IMR-90 (cell line): Measurements from ENCODE around the gene CCDC97. TPM values are rescaled to one million over a fixed set of nuclear protein-coding genes. Genes with fewer than 3 reads are reported as not detected.
A peak's percentile ranks its signal among the peaks of the same experiment; 100 is the strongest.

Experiments
- ATAC-seq: fragments of 200-7000 bp; cut with Tn5 transposase; 2 replicates; pipeline ENCODE4 v1.9.1; 2020; ENCODE audit warnings: low read depth, mild to moderate bottlenecking, moderate library complexity
- BruUV-seq: library from RNA; stranded (reverse); fragments of 400-500 nt; replicated peaks from 2 replicates; lab custom pipeline; 2021; lab: Mats Ljungman, UMichigan
- CTCF ChIA-PET: fragments of 300-600 bp; formaldehyde crosslinking; extraction: SDS; loops from one replicate; lab custom pipeline; 2021; ENCODE audit warnings: antibody characterized with exemption; lab: Yijun Ruan, JAX
- POLR2A ChIA-PET: fragments of 300-600 bp; sonication (Branson Sonifier 250); formaldehyde crosslinking; loops from one replicate; lab custom pipeline; 2022; ENCODE audit warnings: antibody characterized with exemption; ENCODE audit not compliant: unreplicated experiment; lab: Charles Lee
- DNase-seq: peaks from one replicate; pipeline ENCODE4 v3.0.0; 2013
- H2AFZ ChIP-seq: replicated peaks from 2 replicates; pipeline ENCODE3; 2013; ENCODE audit warnings: low read length, mild to moderate bottlenecking; ENCODE audit not compliant: poor library complexity
- H2AK5ac ChIP-seq: 2 replicates; pipeline ENCODE4 v1.6.1; 2013; ENCODE audit warnings: low read depth, low read length, inconsistent platforms
- H2AK9ac ChIP-seq: replicated peaks from 2 replicates; pipeline ENCODE3; 2013; ENCODE audit warnings: mild to moderate bottlenecking, low read depth, low read length, moderate library complexity; ENCODE audit not compliant: poor library complexity
- H2BK120ac ChIP-seq: 2 replicates; pipeline ENCODE4 v1.6.1; 2013; ENCODE audit warnings: low read depth, low read length, inconsistent platforms
- H2BK15ac ChIP-seq: 3 replicates; pipeline ENCODE4 v1.6.1; 2013; ENCODE audit warnings: low read depth, low read length, inconsistent platforms
- H2BK20ac ChIP-seq: 2 replicates; pipeline ENCODE4 v1.6.1; 2013; ENCODE audit warnings: low read depth, mild to moderate bottlenecking, inconsistent platforms, low read length, moderate library complexity
- H2BK5ac ChIP-seq: 2 replicates; pipeline ENCODE4 v1.6.1; 2013; ENCODE audit warnings: mild to moderate bottlenecking, low read depth, low read length, inconsistent platforms; ENCODE audit not compliant: poor library complexity, severe bottlenecking
- H3K14ac ChIP-seq: replicated peaks from 2 replicates; pipeline ENCODE4 v1.6.1; 2013; ENCODE audit warnings: low read depth, low read length, inconsistent platforms
- H3K18ac ChIP-seq: 2 replicates; pipeline ENCODE4 v1.6.1; 2013; ENCODE audit warnings: low read depth, low read length, control low read depth
- H3K23ac ChIP-seq: 2 replicates; pipeline ENCODE4 v1.6.1; 2013; ENCODE audit warnings: low read depth, low read length, inconsistent platforms
- H3K27ac ChIP-seq: 2 replicates; pipeline ENCODE4 v1.5.1; 2013; ENCODE audit warnings: mild to moderate bottlenecking, control low read depth, low read length; ENCODE audit not compliant: insufficient read depth
- H3K27me3 ChIP-seq: 2 replicates; pipeline ENCODE4 v1.6.1; 2013; ENCODE audit warnings: low read length; ENCODE audit not compliant: control insufficient read depth, insufficient read depth
- H3K36me3 ChIP-seq: 2 replicates; pipeline ENCODE4 v1.6.1; 2013; ENCODE audit warnings: low read length, mixed read lengths; ENCODE audit not compliant: control insufficient read depth, insufficient read depth
- H3K4ac ChIP-seq: 2 replicates; pipeline ENCODE4 v1.6.1; 2013; ENCODE audit warnings: low read depth, low read length, inconsistent platforms
- H3K4me1 ChIP-seq: 2 replicates; pipeline ENCODE4 v1.6.1; 2013; ENCODE audit warnings: low read length, mixed read lengths; ENCODE audit not compliant: control insufficient read depth, insufficient read depth
- H3K4me2 ChIP-seq: 2 replicates; pipeline ENCODE4 v1.6.1; 2013; ENCODE audit warnings: low read depth, mild to moderate bottlenecking, control low read depth, low read length, moderate library complexity
- H3K4me3 ChIP-seq: 2 replicates; pipeline ENCODE4 v1.5.1; 2013; ENCODE audit warnings: low read depth, mild to moderate bottlenecking, control low read depth, low read length, moderate library complexity; ENCODE audit not compliant: insufficient read depth
- H3K56ac ChIP-seq: 2 replicates; pipeline ENCODE4 v1.6.1; 2013; ENCODE audit warnings: low read length, inconsistent platforms; ENCODE audit not compliant: insufficient read depth; ENCODE audit errors: extremely low read depth
- H3K79me1 ChIP-seq, 2 experiments: 2 replicates each; pipeline ENCODE4 v1.6.1; 2013; ENCODE audit warnings: low read length in 2 of 2, inconsistent platforms in 1 of 2, low read depth in 1 of 2
- H3K9ac ChIP-seq: 2 replicates; pipeline ENCODE4 v1.6.1; 2013; ENCODE audit warnings: low read depth, low read length, control low read depth
- H3K9me1 ChIP-seq: 2 replicates; pipeline ENCODE4 v1.6.1; 2013; ENCODE audit warnings: low read length, inconsistent platforms; ENCODE audit not compliant: insufficient read depth
- H3K9me3 ChIP-seq: 2 replicates; pipeline ENCODE4 v1.6.1; 2013; ENCODE audit warnings: low read length; ENCODE audit not compliant: control insufficient read depth, insufficient read depth
- H4K20me1 ChIP-seq: 2 replicates; pipeline ENCODE4 v1.6.1; 2013; ENCODE audit warnings: low read length, inconsistent platforms; ENCODE audit not compliant: insufficient read depth
- H4K5ac ChIP-seq: 2 replicates; pipeline ENCODE4 v1.6.1; 2013; ENCODE audit warnings: mild to moderate bottlenecking, low read depth, low read length, control low read depth
- H4K8ac ChIP-seq, 2 experiments: 2 replicates each; pipeline ENCODE4 v1.6.1; 2013; ENCODE audit warnings: low read depth in 2 of 2, low read length in 2 of 2, control low read depth in 1 of 2, inconsistent platforms in 1 of 2
- H4K91ac ChIP-seq: 2 replicates; pipeline ENCODE4 v1.6.1; 2013; ENCODE audit warnings: low read depth, low read length, inconsistent platforms; ENCODE audit not compliant: insufficient read depth
- BHLHE40 ChIP-seq: fragments of 150-350 bp; IDR thresholded peaks from 2 replicates; pipeline ENCODE4 v1.6.1; 2016; ENCODE audit warnings: mild to moderate bottlenecking, low read depth, low read length
- CHD1 ChIP-seq: IDR thresholded peaks from 2 replicates; pipeline ENCODE4 v1.6.1; 2012; ENCODE audit warnings: low read depth, low read length, improper control_type of control experiment
- ELK1 ChIP-seq: fragments of 150-350 bp; IDR thresholded peaks from 2 replicates; pipeline ENCODE4 v1.6.1; 2016; ENCODE audit warnings: low read depth, mild to moderate bottlenecking, low read length, moderate library complexity, borderline replicate concordance
- MAFK ChIP-seq: IDR thresholded peaks from 2 replicates; pipeline ENCODE4 v1.6.1; 2012; ENCODE audit warnings: low read depth, low read length, improper control_type of control experiment
- RFX5 ChIP-seq: IDR thresholded peaks from 2 replicates; pipeline ENCODE4 v1.8.0; 2012; ENCODE audit warnings: low read depth, mild to moderate bottlenecking, low read length, moderate library complexity
- USF2 ChIP-seq: fragments of 150-350 bp; IDR thresholded peaks from 2 replicates; pipeline ENCODE4 v1.6.1; 2017; ENCODE audit warnings: mild to moderate bottlenecking, antibody characterized with exemption, low read length, low read depth
- WGBS, 2 experiments: methylation state at CpG; one replicate each; pipeline versions ENCODE4 v1.1.5 to v1.1.7; 2013; ENCODE audit warnings: missing lambda C conversion rate in 2 of 2; ENCODE audit not compliant: insufficient read length in 1 of 2; ENCODE audit errors: extremely low coverage in 2 of 2; 5-methylcytosine and 5-hydroxymethylcytosine counted together
- dilution Hi-C: fragments of 300-500 bp; cut with HindIII; formaldehyde crosslinking; loops from one replicate; pipeline ENCODE4 v1.14.3; 2018; ENCODE audit warnings: low sequenced_read_pairs; ENCODE audit not compliant: unreplicated experiment
- in situ Hi-C: fragments of 300-500 bp; cut with MboI; formaldehyde crosslinking; loops from 3 replicates; pipeline ENCODE4 v1.14.3; 2019; ENCODE audit warnings: low sequenced_read_pairs, inconsistent platforms, mixed read lengths
- intact Hi-C: fragments of 100-400 bp; cut with micrococcal nuclease; formaldehyde crosslinking; loops from 2 replicates; pipeline ENCODE4 v1.10.0; 2022
- polyA plus RNA-seq, 3 experiments: library from polyadenylated mRNA; depleted of rRNA; stranded (reverse); fragments of >200 nt; gene quantifications; 2 replicates each; pipeline ENCODE4 v1.2.3, GENCODE V29; 2012; ENCODE audit warnings: low replicate concordance in 1 of 3
- total RNA-seq: library from RNA; depleted of rRNA; stranded (reverse); fragments of >200 nt; gene quantifications from 2 replicates; pipeline ENCODE4 v1.2.3, GENCODE V29; 2012
- TF ChIP-seq, protein P1 (sequence below): conservative IDR thresholded peaks from 2 replicates; pipeline ENCODE4 v1.5.1; 2012; ENCODE audit warnings: mild to moderate bottlenecking, low read depth, low read length, improper control_type of control experiment

CCDC97 gene
- total and polyA plus RNA-seq, 2 of the 4 experiments (the other 2 are of a cell fraction) = 4.1 to 11.0 TPM

DNA sequence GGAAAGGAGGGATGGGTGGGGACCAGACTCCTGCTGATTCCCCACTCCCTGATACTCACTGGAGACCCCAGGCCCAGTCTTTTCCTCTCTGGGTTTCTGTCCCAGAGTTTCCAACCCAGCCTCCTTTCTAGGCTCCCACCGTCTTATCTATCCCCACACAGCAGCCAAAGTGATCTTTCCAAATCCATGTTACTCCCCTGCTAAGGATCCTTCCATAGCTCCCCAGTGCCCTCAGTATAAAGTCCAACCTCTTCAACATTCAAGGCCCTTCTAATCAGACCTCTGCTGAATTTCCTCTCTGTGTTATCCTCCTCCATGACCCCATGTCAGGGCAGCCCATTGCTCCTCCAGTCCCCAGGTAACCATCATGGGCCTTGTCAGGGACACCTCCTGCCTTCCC is 45.1 kb downstream of the CCDC97 start (continued):
- TF ChIP-seq, protein P1, sequence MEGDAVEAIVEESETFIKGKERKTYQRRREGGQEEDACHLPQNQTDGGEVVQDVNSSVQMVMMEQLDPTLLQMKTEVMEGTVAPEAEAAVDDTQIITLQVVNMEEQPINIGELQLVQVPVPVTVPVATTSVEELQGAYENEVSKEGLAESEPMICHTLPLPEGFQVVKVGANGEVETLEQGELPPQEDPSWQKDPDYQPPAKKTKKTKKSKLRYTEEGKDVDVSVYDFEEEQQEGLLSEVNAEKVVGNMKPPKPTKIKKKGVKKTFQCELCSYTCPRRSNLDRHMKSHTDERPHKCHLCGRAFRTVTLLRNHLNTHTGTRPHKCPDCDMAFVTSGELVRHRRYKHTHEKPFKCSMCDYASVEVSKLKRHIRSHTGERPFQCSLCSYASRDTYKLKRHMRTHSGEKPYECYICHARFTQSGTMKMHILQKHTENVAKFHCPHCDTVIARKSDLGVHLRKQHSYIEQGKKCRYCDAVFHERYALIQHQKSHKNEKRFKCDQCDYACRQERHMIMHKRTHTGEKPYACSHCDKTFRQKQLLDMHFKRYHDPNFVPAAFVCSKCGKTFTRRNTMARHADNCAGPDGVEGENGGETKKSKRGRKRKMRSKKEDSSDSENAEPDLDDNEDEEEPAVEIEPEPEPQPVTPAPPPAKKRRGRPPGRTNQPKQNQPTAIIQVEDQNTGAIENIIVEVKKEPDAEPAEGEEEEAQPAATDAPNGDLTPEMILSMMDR = no peak

- no peak overlapping the region for H3K9ac ChIP-seq
- in situ Hi-C loops = no loop called here
- no peaks in the 10 kb centered on the region for H3K36me3 ChIP-seq
- H4K20me1 ChIP-seq = peaks cover 24% of the 10 kb centered on the region
- H2AFZ ChIP-seq = no peak overlapping the region
- no peak overlapping the region for H3K4ac ChIP-seq
- no peak overlapping the region for H3K56ac ChIP-seq
- H2BK15ac ChIP-seq = no peak overlapping the region
- dilution Hi-C loops = no loop called here
- no peak overlapping the region for H3K27ac ChIP-seq
- H2AK5ac ChIP-seq = 0 out of 2 replicates have a peak overlapping the region, but pooled peaks have one; percentile 13
- no peak for TF ChIP-seq CHD1
- TF ChIP-seq BHLHE40 = no peak
- TF ChIP-seq RFX5 = no peak
- TF ChIP-seq MAFK = no peak
- no peak for TF ChIP-seq USF2
- no peak for TF ChIP-seq ELK1
- TF ChIP-seq, protein P1 = no peak
- intact Hi-C loops = no loop called here
- H3K9me1 ChIP-seq = peaks cover 3% of the 10 kb centered on the region; the same call in 1 of the 2 replicates
- no peak overlapping the region for H2AK9ac ChIP-seq
- H4K91ac ChIP-seq = no peak overlapping the region
- no peak overlapping the region for H3K23ac ChIP-seq
- no peak overlapping the region for H3K4me2 ChIP-seq
- H3K4me3 ChIP-seq = no peak overlapping the region
- DNase-seq = no peak
- H2BK20ac ChIP-seq = no peak overlapping the region
- WGBS, 2 experiments = 100% methylated on average over 2 of the region's 3 CpGs; no CpG with 5 or more reads in 1 of the 2 experiments
- peaks cover 7 to 31% of the 10 kb centered on the region in 2 experiments; a peak in 3 of 4 replicates for H3K79me1 ChIP-seq
- no peaks in the 10 kb centered on the region for H3K27me3 ChIP-seq
- no peak overlapping the region for H2BK120ac ChIP-seq
- no peaks in the 10 kb centered on the region for H3K9me3 ChIP-seq
- no peak for ATAC-seq
- H3K14ac ChIP-seq = no peak overlapping the region
- BruUV-seq = no TSS peak
- ChIA-PET CTCF (interaction anchor here (0.7 kb wide), 1 partner anchor 9 kb away, joined by 3 read pairs; no protein-coding TSS in a partner anchor), POLR2A (no interaction called here)
- no peaks in the 10 kb centered on the region for H3K4me1 ChIP-seq
- no peak overlapping the region for H4K5ac ChIP-seq
- H2BK5ac ChIP-seq = no peak overlapping the region
- H4K8ac ChIP-seq = no peak overlapping the region
- no peak overlapping the region for H3K18ac ChIP-seq
These were observed 45.8 kb downstream of the CCDC97 start for GRCh38 chr19:41355802-41356201.
